KG1 (cell line): ENCODE measurements around the gene ANKLE1.
A peak's percentile ranks its signal among the peaks of the same experiment; 100 is the strongest.
"Not testable (repeated sequence)": the region's sequence is repeated elsewhere in the genome, so short reads cannot be mapped to it uniquely, and the experiment has no call there.

ENCODE experiments used
- DNase-seq: peaks from one replicate; lab custom pipeline; 2025; lab: John Stamatoyannopoulos, UW

Gene ANKLE1

GRCh38 chr19:17248011-17248776 is 33.5 kb upstream of the ANKLE1 start:
- DNase-seq = no peak

- no peak for DNase-seq
Observed at GRCh38 chr19:17249887-17250548, 31.7 kb upstream of the ANKLE1 start.

- no peak for DNase-seq
Observed at GRCh38 chr19:17254636-17255035, 27.1 kb upstream of the ANKLE1 start.

GRCh38 chr19:17255150-17255621 is 26.5 kb upstream of the ANKLE1 start:
- no peak for DNase-seq

- DNase-seq = no peak
Observed at GRCh38 chr19:17256130-17256529, 25.6 kb upstream of the ANKLE1 start.

GRCh38 chr19:17259118-17259780 is 22.5 kb upstream of the ANKLE1 start:
- no peak for DNase-seq

GRCh38 chr19:17259934-17260333 is 21.8 kb upstream of the ANKLE1 start:
- no peak for DNase-seq

GRCh38 chr19:17260842-17261325 is 20.8 kb upstream of the ANKLE1 start:
- DNase-seq = peak; percentile 52

GRCh38 chr19:17262557-17262956 is 19.1 kb upstream of the ANKLE1 start:
- no peak for DNase-seq

GRCh38 chr19:17263712-17264640 is 17.7 kb upstream of the ANKLE1 start:
- no peak for DNase-seq

GRCh38 chr19:17264641-17264979 is 17.1 kb upstream of the ANKLE1 start, which contains the start of gene USHBP1:
Gene USHBP1, minus strand, starts transcription at chr19:17264745. Its CDS starts 446 bp downstream, at chr19:17264299.
- DNase-seq = no peak

- DNase-seq = no peak
Observed at GRCh38 chr19:17266026-17266425, 15.7 kb upstream of the ANKLE1 start.

- no peak for DNase-seq
Observed at GRCh38 chr19:17266589-17266974, 15.1 kb upstream of the ANKLE1 start.

GRCh38 chr19:17266975-17267788 is 14.5 kb upstream of the ANKLE1 start, which contains the start of gene BABAM1:
Gene BABAM1, plus strand, starts transcription at chr19:17267443. Its CDS starts 1,364 bp downstream, at chr19:17268807.
- DNase-seq = peak; percentile 99

GRCh38 chr19:17268754-17269153 is 12.9 kb upstream of the ANKLE1 start:
- DNase-seq = no peak

GRCh38 chr19:17274892-17275291 is 6.8 kb upstream of the ANKLE1 start:
- DNase-seq = not testable (repeated sequence)

- no peak for DNase-seq
Observed at GRCh38 chr19:17275441-17276175, 6.1 kb upstream of the ANKLE1 start.

- DNase-seq = no peak
Observed at GRCh38 chr19:17279436-17279835, 2.3 kb upstream of the ANKLE1 start.

GRCh38 chr19:17282488-17283125 is 906 bp downstream of the ANKLE1 start:
- no peak for DNase-seq
